PC-9 (cell line): ENCODE data around the gene KATNB1. TPM values are rescaled to one million over a fixed set of nuclear protein-coding genes. Genes with fewer than 3 reads are reported as not detected.

Experiments
- BruUV-seq: library from RNA; stranded (reverse); fragments of 400-500 nt; replicated peaks from 2 replicates; lab custom pipeline; 2021; lab: Mats Ljungman, UMichigan
- CTCF ChIA-PET: fragments of 300-600 bp; sonication (Branson Sonifier 250); formaldehyde crosslinking; loops from one replicate; lab custom pipeline; 2022; ENCODE audit warnings: antibody characterized with exemption; lab: Charles Lee
- POLR2A ChIA-PET: fragments of 300-600 bp; sonication (Branson Sonifier 250); formaldehyde crosslinking; loops from one replicate; lab custom pipeline; 2022; ENCODE audit warnings: antibody characterized with exemption; ENCODE audit not compliant: unreplicated experiment; lab: Charles Lee
- DNase-seq, 2 experiments: peaks; one replicate each; pipeline versions ENCODE4 v3.0.0 to v3.0.0-alpha.2; 2015 to 2022; ENCODE audit warnings: mixed read lengths in 1 of 2
- H2AFZ ChIP-seq: fragments of 200-600 bp; sonication (generic); 2 replicates; pipeline ENCODE4 v1.8.1; 2017; ENCODE audit warnings: antibody characterized with exemption
- H3F3A ChIP-seq: fragments of 200-600 bp; sonication (generic); 2 replicates; pipeline ENCODE4 v1.8.1; 2017; ENCODE audit warnings: antibody characterized with exemption, mild to moderate bottlenecking, low read depth; ENCODE audit not compliant: insufficient read depth
- H3K27ac ChIP-seq: fragments of 200-600 bp; sonication (generic); 2 replicates; pipeline ENCODE4 v1.6.1; 2016; ENCODE audit warnings: mixed run types
- H3K27me3 ChIP-seq: fragments of 200-600 bp; sonication (generic); 2 replicates; pipeline ENCODE4 v1.6.1; 2016; ENCODE audit warnings: low read depth, mixed run types; ENCODE audit not compliant: insufficient read depth
- H3K36me3 ChIP-seq: fragments of 200-600 bp; sonication (generic); 2 replicates; pipeline ENCODE4 v1.6.1; 2016; ENCODE audit warnings: low read depth, mixed run types
- H3K4me1 ChIP-seq: fragments of 200-600 bp; sonication (generic); replicated peaks from 2 replicates; pipeline ENCODE4 v1.6.1; 2016; ENCODE audit warnings: mixed run types; ENCODE audit not compliant: insufficient read depth
- H3K4me2 ChIP-seq: fragments of 200-600 bp; sonication (generic); 2 replicates; pipeline ENCODE4 v1.6.1; 2017; ENCODE audit warnings: mixed run types
- H3K4me3 ChIP-seq: fragments of 200-600 bp; sonication (generic); 2 replicates; pipeline ENCODE4 v1.6.1; 2016; ENCODE audit warnings: mixed run types
- H3K79me2 ChIP-seq: fragments of 200-600 bp; sonication (generic); 2 replicates; pipeline ENCODE4 v1.6.1; 2017; ENCODE audit warnings: low read depth, mixed run types
- H3K9me2 ChIP-seq: fragments of 200-600 bp; sonication (generic); 2 replicates; pipeline ENCODE4 v1.8.1; 2017; ENCODE audit warnings: mild to moderate bottlenecking; ENCODE audit not compliant: insufficient read depth
- H3K9me3 ChIP-seq: fragments of 200-600 bp; sonication (generic); 2 replicates; pipeline ENCODE4 v1.8.1; 2016; ENCODE audit warnings: low read depth; ENCODE audit not compliant: insufficient read depth
- H4K20me1 ChIP-seq: fragments of 200-600 bp; sonication (generic); 2 replicates; pipeline ENCODE4 v1.8.1; 2017; ENCODE audit not compliant: insufficient read depth
- CTCF ChIP-seq: fragments of 200-600 bp; sonication (generic); conservative IDR thresholded peaks from 2 replicates; pipeline ENCODE4 v1.6.1; 2017; ENCODE audit warnings: mixed run types, antibody characterized with exemption, mild to moderate bottlenecking, moderate library complexity
- EZH2 ChIP-seq: fragments of 200-600 bp; sonication (generic); IDR thresholded peaks from 2 replicates; pipeline ENCODE4 v1.8.0; 2017; ENCODE audit warnings: antibody characterized with exemption, low read depth
- intact Hi-C: fragments of 100-400 bp; cut with micrococcal nuclease; formaldehyde crosslinking; loops from one replicate; pipeline ENCODE4 v1.10.0; 2022; ENCODE audit not compliant: unreplicated experiment
- total RNA-seq: library from RNA; stranded (reverse); gene quantifications from 2 replicates; pipeline ENCODE4 v1.2.3, GENCODE V29; 2021

Gene KATNB1
- total RNA-seq, 1 experiment from 2014 or later: 27.7 TPM

- Histone ChIP-seq H3K36me3 (peaks cover 1% of the 10 kb centered on the region), H4K20me1 (no peaks in the 10 kb centered on the region), H3K4me3 (no peak overlapping the region), H3F3A (no peaks in the 10 kb centered on the region), H3K27me3 (no peaks in the 10 kb centered on the region), H3K9me2 (no peaks in the 10 kb centered on the region), H3K27ac (no peak overlapping the region), H3K4me1 (no peaks in the 10 kb centered on the region), H3K4me2 (no peak overlapping the region), H2AFZ (no peak overlapping the region), H3K79me2 (no peaks in the 10 kb centered on the region), H3K9me3 (no peaks in the 10 kb centered on the region)
- intact Hi-C loops: no loop called here
- BruUV-seq: no TSS peak
- ChIA-PET CTCF (no interaction called here), POLR2A (no interaction called here)
- TF ChIP-seq EZH2 (no peak), CTCF (no peak)
- no peak for DNase-seq
Measured at GRCh38 chr16:57771141-57771785, 35.7 kb downstream of the KATNB1 start.

- H3K4me3 ChIP-seq: no peak overlapping the region
- no peaks in the 10 kb centered on the region for H3K4me1 ChIP-seq
- peaks cover 4% of the 10 kb centered on the region; the same call in 1 of the 2 replicates for H3K79me2 ChIP-seq
- no peak overlapping the region for H3K4me2 ChIP-seq
- CTCF ChIA-PET: no interaction called here
- POLR2A ChIA-PET: no interaction called here
- no peak overlapping the region for H2AFZ ChIP-seq
- H3K9me2 ChIP-seq: no peaks in the 10 kb centered on the region
- H3K36me3 ChIP-seq: peaks cover 7% of the 10 kb centered on the region
- no peak overlapping the region for H3K27ac ChIP-seq
- no peak for DNase-seq
- no peaks in the 10 kb centered on the region for H3F3A ChIP-seq
- H3K9me3 ChIP-seq: no peaks in the 10 kb centered on the region
- no TSS peak for BruUV-seq
- no peaks in the 10 kb centered on the region for H3K27me3 ChIP-seq
- intact Hi-C loops: no loop called here
- H4K20me1 ChIP-seq: no peaks in the 10 kb centered on the region
- TF ChIP-seq CTCF (no peak), EZH2 (no peak)
Measured at GRCh38 chr16:57773019-57773418, 37.4 kb downstream of the KATNB1 start.

- peaks cover 7% of the 10 kb centered on the region; the same call in 1 of the 2 replicates for H3K36me3 ChIP-seq
- H3F3A ChIP-seq: peaks cover 4% of the 10 kb centered on the region; the same call in 1 of the 2 replicates
- intact Hi-C loops: no loop called here
- no peaks in the 10 kb centered on the region for H4K20me1 ChIP-seq
- no peak overlapping the region for H3K27ac ChIP-seq
- no peaks in the 10 kb centered on the region for H3K9me2 ChIP-seq
- peaks cover 2% of the 10 kb centered on the region; the same call in 1 of the 2 replicates for H3K4me1 ChIP-seq
- TF ChIP-seq EZH2: no peak
- TF ChIP-seq CTCF: no peak
- H3K4me2 ChIP-seq: no peak overlapping the region
- no peak overlapping the region for H3K4me3 ChIP-seq
- peaks cover 4% of the 10 kb centered on the region; the same call in 1 of the 2 replicates for H3K79me2 ChIP-seq
- H2AFZ ChIP-seq: no peak overlapping the region
- no peaks in the 10 kb centered on the region for H3K9me3 ChIP-seq
- BruUV-seq: no TSS peak
- POLR2A ChIA-PET: no interaction called here
- H3K27me3 ChIP-seq: no peaks in the 10 kb centered on the region
- CTCF ChIA-PET: interaction anchor here (0.8 kb wide), 1 partner anchor 348 kb away, joined by 4 read pairs; no protein-coding TSS in a partner anchor
- no peak for DNase-seq
Measured at GRCh38 chr16:57773655-57774295, 38.2 kb downstream of the KATNB1 start.
